SK-N-DZ (cell line): ENCODE results near the gene F11R.
"Not testable (repeated sequence)": the region's sequence is repeated elsewhere in the genome, so short reads cannot be mapped to it uniquely, and the experiment has no call there.

Source experiments
- DNase-seq: peaks from one replicate; pipeline ENCODE4 v3.0.0-alpha.2; 2015; ENCODE audit warnings: low spot score
- small RNA-seq, 2 experiments: library from RNA; depleted of rRNA; stranded (forward); fragments of <200 nt; gene quantifications; one replicate each; pipeline ENCODE3, GENCODE V24; 2014

The F11R gene

DNA sequence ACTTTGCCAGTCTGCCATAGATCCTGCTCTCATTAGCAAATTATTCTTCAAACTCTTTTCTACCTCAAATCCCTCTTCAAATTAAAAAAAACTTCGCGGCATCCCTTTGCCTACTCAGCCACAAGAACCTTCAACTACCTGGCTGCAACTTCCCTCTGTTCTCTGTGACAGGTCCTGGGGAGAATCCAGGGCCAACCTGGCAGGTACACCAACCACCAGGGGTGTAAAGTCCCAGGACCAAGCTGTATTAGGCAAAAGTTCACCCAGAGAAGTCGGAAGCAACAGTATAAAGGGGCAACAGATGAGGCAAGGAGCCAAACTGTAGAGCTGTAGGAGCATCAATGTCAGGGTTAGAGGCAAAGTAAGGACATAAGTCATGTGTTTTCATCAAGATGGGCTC, 48.0 kb downstream of the F11R start:
- no peak for DNase-seq

DNA sequence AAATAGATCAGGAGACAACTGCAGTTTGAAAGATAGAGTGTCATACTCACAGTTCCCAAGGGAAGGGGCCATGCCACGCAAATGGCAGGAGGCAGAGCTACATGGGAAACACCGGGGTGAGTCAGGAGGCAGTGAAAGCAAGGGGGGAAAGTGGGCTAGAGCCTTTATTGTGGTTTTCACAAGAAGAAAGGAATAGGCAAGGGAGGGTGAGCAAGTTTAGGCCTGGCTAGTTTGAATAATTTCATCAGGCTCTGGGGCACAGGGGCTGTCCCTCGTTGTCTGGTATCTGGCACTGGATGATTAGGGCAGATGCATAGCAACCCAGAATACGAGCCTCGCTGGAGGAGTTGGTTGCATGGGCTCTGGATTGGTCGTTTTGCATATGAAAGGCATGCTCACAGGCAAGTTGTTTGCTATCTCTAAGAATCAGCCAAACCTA, 49.3 kb downstream of the F11R start:
- no peak for DNase-seq

DNA sequence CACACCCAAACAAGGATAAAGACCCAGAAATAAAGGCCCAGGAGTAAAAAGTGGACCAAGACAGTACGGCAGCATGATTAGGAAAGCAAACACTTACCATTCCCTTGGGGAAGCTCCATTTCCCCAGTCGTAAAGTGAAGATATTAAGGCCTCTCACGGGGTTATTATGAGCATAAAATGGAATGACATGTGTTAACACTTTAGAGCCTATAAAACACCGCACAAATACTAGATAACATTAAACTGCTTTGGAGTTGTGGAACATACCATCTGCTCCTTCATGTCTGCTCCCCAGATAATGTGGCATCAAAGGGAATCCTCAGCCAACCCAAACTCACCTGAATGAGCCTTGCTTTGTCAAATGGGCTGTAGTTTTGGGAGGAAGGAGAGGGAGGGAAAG, 57.4 kb downstream of the F11R start:
- DNase-seq = no peak

DNA sequence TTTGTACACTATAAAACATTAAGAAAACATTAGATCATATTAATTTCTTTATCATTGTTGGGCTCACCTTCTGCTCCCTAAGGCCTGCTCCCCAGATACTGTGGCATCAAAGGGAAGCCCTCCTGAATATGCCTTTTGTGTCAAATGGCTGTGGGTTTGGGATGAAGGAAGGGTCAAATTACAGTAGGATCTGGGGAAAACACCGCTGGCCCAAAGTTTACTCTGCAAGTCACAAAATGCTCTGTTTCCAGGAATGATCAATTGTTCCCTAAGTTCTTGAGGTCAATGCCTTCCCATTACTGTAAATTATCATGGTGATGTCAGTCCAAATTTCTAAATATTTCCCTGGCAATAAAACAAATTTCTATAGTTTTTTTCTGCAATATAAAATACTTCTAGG, 59.5 kb downstream of the F11R start:
- no peak for DNase-seq

DNA sequence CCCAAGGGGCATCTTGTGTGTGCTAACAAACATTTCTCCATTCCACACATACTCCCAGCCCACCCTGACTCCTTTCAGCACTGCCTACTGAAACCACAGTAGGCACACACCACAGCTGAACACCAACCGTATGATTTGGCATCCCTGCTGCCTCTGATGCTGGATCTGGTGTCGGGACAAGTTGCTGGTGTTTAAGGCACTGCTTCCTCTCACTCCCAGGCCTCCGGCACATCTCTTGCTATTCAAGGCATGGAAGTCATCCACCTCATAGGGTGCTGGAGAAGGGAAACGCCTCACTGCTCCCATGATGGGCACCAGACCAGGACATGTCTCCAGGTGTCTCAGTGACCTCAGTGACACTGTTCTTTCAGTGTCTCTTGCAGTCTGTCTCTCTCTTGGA, 64.0 kb downstream of the F11R start:
- DNase-seq = no peak

DNA sequence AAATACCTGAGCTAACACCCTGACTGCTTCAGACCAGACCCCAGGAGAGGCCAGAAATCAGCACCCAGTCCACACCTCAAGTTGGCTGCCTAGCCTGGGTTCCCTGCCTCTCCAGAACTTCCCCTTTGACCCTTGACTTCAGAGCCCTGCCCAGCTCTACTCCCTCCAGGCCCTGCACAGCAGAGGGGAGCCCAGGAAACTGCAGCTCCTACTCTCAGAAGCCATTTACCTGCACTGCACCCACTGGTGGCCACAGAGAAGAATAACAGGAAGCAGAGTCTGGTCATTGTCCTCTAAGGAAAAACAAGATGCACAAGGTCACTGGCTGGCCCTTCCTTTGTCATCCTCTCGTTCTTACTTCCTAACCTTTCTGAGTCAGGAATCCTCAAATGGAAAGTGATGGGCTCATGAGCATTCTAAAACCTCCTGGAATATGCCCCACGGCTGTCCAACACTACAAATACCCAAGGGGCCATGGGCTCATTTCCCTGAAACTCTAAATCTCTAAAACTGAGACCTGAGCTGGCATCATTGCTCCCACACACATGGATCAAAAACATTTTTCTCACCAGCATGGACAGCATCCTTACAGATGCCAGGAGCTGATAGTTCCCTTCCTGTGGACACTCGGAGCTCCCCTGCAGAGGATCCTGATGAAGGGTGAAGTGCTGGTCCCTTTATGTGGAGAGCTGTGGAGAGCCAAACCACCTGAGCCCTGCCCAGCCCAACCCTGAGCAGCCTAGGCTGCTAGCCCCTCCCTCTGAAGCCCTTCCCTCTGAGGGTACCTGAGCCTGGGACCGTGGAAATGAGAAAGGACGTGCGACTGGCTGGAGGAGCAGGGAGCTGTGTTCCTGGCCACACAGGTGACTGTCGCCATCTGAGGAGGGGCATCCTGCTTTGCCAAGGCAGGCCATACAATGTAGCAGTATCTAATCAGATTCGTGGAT, 66.5 kb downstream of the F11R start, which contains the start of gene ITLN2:
Gene ITLN2 (minus strand): TSS at position 652 of the 947 bp plus-strand sequence. CDS start 68 bp downstream, at position 584.
- DNase-seq = no peak

DNA sequence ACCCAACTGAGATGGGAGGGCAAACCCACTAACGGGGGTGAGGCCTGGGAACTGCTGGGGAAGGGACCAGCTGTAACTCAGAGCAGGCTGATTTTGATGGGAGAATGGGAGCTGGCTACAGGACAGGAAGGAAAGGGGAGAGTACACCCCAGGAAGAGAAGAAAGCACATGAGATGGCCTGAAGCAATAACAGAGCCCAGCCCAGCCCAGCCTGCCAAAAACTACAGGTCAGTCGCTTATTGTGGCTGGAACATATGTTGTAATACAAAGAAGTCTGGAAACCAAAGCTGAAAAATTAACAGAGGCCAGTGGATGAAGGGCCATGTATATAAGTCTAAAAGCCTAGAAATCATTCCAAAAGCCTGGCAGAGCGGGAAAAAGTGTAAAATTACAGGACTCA, 67.9 kb downstream of the F11R start:
- DNase-seq = no peak

DNA sequence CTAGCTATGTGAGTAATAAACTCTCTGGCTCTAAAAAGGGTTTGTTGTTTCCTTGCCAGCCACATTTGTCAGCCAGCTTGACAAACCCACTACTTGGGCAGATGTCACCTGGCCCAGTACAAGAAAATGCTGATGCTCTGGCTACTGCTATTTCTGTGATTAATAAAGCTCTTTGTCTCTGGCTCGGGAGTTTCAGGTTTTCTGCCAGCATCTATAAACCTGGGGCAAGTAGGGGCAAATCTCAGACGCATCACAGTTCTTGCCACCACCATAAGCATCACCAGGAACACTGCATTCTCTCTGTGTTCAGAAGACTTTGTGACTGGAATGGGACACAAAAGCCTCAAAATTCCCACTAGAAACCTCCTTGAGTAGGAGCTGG, 68.8 kb downstream of the F11R start:
- no peak for DNase-seq

DNA sequence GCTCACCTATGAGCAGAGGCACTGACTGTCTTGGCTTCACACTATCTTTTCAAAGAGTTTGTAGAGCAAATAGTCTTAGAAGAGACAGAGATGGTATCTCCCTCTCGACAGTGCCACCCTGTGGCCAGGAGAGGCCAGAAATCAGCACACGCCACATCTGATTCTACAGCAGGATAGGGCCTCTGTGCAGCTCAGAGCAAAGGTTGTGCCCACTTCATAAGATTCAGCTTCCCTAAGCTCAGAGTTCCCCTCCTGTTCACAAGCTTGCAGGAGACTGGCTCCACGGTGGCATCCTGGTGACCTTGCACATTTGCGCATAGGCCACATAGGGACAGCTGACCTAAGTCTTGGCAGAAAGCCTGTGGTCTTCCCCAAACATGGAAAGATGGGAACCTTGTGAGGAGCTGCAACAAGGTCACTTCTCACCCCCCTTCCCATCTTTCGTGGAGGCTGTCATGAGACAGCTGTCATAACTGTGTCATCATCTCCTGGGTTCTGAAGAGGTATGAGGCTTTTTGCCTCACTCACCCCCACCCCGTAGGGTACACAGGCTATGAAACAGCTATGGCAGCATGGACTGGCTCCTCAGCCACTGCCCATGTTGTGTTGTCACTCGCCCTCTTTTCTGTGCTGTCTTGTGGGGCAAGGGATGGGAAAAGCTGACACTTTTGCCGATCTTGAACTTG, 69.4 kb downstream of the F11R start:
- no peak for DNase-seq

DNA sequence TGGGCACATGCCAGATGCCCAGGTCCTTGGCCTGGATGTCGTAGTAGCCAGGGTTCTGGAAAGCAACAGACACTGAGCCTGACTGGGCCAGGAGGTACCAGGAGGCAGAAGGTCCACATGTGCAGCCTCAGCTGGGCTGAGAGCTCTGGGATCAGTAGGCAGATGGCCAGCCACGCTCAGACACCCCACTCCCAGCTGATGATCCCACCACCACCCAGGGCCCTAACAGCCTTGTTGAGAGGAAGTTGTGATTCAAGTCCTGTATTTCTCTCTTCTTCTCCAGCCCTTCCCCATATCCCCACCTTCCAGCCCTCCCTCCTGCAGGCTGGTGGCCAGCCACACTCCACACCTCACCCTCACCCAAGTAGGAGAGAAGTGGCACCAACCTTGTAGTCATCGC, 70.3 kb downstream of the F11R start:
- DNase-seq = no peak

DNA sequence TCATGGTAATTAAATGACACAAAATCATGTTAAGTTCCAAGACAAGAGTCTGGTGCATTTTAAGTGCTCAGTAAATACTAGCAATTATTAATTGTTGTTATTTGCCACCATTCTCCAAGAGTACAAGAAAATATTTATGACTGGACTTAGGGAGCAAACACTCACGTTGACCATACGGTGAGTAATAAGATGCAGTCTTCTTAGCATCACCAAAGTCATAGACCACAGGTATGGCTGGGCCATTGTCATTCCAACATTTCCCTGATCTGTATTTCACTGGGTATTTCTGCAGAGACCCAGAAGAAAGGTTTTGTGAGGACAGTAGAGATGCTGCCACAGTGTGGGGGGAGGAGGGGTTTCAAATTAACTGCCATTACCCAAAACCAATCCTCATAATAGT, 71.1 kb downstream of the F11R start:
- DNase-seq = no peak

DNA sequence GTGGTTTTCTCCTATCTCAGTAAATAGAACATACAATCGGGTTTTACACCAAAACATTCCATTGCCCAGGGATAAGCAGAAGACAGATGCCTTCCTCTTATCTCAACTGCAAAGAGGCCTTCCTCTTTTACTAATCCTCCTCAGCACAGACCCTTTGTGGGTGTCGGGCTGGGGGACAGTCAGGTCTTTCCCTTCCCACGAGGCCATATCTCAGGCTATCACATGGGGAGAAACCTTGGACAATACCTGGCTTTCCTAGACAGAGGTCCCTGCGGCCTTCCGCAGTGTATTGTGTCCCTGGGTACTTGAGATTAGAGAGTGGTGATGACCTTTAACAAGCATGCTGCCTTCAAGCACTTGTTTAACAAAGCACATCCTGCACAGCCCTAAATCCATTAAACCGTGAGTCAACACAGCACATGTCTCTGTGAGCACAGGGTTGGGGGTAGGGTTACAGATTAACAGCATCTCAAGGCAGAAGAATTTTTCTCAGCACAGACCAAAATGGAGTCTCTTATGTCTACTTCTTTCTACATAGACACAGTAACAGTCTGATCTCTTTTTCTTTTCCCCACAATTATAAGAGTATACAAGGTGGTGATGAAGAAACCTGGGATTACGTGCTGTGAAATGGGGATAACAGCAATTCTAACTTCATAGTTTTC, 71.6 kb downstream of the F11R start:
- not testable (repeated sequence) for DNase-seq

DNA sequence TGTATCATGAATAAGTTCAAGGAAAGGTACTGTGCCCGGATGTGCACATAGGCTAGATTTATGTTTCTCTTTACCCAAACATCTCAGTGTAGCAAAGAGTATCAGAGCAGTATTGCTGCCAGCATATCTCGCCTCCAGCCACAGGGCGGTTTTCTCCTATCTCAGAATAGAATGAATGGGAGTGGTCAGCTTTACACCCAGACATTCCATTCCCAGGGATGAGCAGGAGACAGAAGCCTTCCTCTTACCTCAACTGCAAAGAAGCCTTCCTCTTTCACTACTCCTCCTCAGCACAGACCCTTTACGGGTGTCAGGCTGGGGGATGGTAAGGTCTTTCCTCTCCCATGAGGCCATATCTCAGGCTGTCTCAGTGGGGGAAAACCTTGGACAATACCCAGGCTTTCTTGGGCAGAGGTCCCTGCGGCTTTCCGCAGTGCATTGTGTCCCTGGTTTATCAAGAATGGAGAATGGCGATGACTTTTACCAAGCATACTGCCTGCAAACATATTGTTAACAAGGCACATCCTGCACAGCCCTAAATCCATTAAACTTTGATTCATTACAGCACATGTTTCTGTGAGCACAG, 73.7 kb downstream of the F11R start:
- DNase-seq = not testable (repeated sequence)

DNA sequence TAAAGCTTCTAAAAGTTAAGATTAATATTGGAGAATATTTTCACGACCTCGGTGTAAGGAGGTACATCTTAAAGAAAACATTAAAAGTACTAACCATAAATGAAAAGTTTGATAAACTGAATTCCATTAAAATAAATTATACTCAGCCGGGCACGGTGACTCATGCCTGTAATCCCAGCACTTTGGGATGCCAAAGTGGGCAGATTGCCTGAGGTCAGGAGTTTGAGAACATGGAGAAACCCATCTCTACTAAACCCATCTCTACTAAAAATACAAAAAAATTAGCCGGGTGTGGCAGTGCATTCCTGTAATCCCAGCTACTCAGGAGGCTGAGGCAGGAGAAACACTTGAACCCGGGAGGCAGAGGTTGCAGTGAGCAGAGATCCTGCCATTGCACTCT, 75.1 kb downstream of the F11R start:
- DNase-seq = not testable (repeated sequence)

Small RNAs within 50 kb of the gene (small RNA-seq; reads per million reads assigned to genes)
- gene AL591806.2 = 0 reads per million in 2 experiments
